ENCODE data around the gene LYSMD1.

Gene LYSMD1

GRCh38 chr1:151175863-151176262, 10.2 kb upstream of the LYSMD1 start, which contains the start of gene TMOD4:
Gene TMOD4, minus strand, starts transcription at chr1:151175981. Its CDS starts 1,106 bp downstream, at chr1:151174875.
- no peak for DNase-seq (ENCODE audit: low read depth in 2 of 2)

- DNase-seq (ENCODE audit: low read depth in 2 of 2): no peak
Measured at GRCh38 chr1:151175041-151175741, 9.5 kb upstream of the LYSMD1 start.

GRCh38 chr1:151171190-151171589, 5.5 kb upstream of the LYSMD1 start:
- DNase-seq (ENCODE audit: low read depth in 2 of 2): no peak

GRCh38 chr1:151167116-151167515, 1.4 kb upstream of the LYSMD1 start:
- no peak for DNase-seq (ENCODE audit: low read depth in 2 of 2)

- DNase-seq (ENCODE audit: low read depth in 2 of 2): no peak
Measured at GRCh38 chr1:151166505-151166956, 829 bp upstream of the LYSMD1 start.

- DNase-seq (ENCODE audit: low read depth in 2 of 2): no peak
Measured at GRCh38 chr1:151165281-151165737, 393 bp downstream of the LYSMD1 start.

GRCh38 chr1:151164732-151165280, 896 bp downstream of the LYSMD1 start:
- DNase-seq (ENCODE audit: low read depth in 2 of 2): no peak

GRCh38 chr1:151159373-151159772, 6.3 kb downstream of the LYSMD1 start:
- DNase-seq (ENCODE audit: low read depth in 2 of 2): no peak

GRCh38 chr1:151158751-151159251, 6.9 kb downstream of the LYSMD1 start:
- no peak for DNase-seq (ENCODE audit: low read depth in 2 of 2)

GRCh38 chr1:151158326-151158725, 7.4 kb downstream of the LYSMD1 start:
- peak; percentile 49 to 54 for DNase-seq (ENCODE audit: low read depth in 2 of 2)

GRCh38 chr1:151157067-151157531, 8.6 kb downstream of the LYSMD1 start:
- DNase-seq (ENCODE audit: low read depth in 2 of 2): peak; percentile 40 to 50

GRCh38 chr1:151156515-151156819, 9.2 kb downstream of the LYSMD1 start, which contains the start of gene TNFAIP8L2:
Gene TNFAIP8L2, plus strand, starts transcription at chr1:151156649. Its CDS starts 2,049 bp downstream, at chr1:151158698.
- peak; percentile 67 to 77 for DNase-seq (ENCODE audit: low read depth in 2 of 2)

- no peak for DNase-seq (ENCODE audit: low read depth in 2 of 2)
Measured at GRCh38 chr1:151147665-151148064, 18.0 kb downstream of the LYSMD1 start.

GRCh38 chr1:151147132-151147503, 18.6 kb downstream of the LYSMD1 start:
- no peak for DNase-seq (ENCODE audit: low read depth in 2 of 2)

GRCh38 chr1:151146412-151147131, 19.1 kb downstream of the LYSMD1 start, which contains the start of gene SEMA6C:
Gene SEMA6C, minus strand, starts transcription at chr1:151146631. Its CDS starts 4,010 bp downstream, at chr1:151142621.
- peak; percentile 84 to 88 for DNase-seq (ENCODE audit: low read depth in 2 of 2)

- DNase-seq (ENCODE audit: low read depth in 2 of 2): no peak
Measured at GRCh38 chr1:151146072-151146411, 19.7 kb downstream of the LYSMD1 start.

GRCh38 chr1:151145304-151146071, 20.2 kb downstream of the LYSMD1 start:
- DNase-seq (ENCODE audit: low read depth in 2 of 2): no peak

- DNase-seq (ENCODE audit: low read depth in 2 of 2): no peak
Measured at GRCh38 chr1:151144474-151145303, 21.0 kb downstream of the LYSMD1 start.

- no peak for DNase-seq (ENCODE audit: low read depth in 2 of 2)
Measured at GRCh38 chr1:151143986-151144385, 21.7 kb downstream of the LYSMD1 start.

GRCh38 chr1:151143057-151143435, 22.7 kb downstream of the LYSMD1 start:
- DNase-seq (ENCODE audit: low read depth in 2 of 2): no peak

Data from stimulated activated CD8-positive, alpha-beta memory T cell treated with anti-CD3 and anti-CD28 coated beads, Interleukin-2, amount 100 ng/mL, for 48 hours (primary cell).